ENCODE results near the gene RNF180.
"Not testable (repeated sequence)": the region's sequence is repeated elsewhere in the genome, so short reads cannot be mapped to it uniquely, and the experiment has no call there.

Gene RNF180

GRCh38 chr5:64181440-64181839 lies 15.8 kb downstream of the RNF180 start:
- no peak for DNase-seq

DNA sequence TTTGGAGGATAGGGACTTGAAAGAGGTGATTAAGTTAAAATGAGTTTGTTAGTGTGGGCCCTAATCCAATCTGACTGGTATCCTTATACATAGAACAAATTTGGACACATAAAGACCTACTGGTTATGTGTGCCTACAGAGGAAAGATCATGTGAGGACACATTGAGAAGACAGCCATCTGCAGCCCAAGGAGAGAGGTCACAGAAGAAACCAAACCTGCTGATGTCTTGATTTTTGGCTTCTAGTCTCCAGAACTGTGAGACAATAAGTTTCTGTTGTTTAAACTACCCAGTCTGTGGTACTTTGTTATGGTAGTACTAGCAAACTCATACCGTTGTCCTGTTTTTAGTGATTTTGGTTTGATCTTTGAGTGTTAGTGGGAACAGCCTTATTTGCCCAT lies 18.3 kb downstream of the RNF180 start:
- DNase-seq = no peak

DNA sequence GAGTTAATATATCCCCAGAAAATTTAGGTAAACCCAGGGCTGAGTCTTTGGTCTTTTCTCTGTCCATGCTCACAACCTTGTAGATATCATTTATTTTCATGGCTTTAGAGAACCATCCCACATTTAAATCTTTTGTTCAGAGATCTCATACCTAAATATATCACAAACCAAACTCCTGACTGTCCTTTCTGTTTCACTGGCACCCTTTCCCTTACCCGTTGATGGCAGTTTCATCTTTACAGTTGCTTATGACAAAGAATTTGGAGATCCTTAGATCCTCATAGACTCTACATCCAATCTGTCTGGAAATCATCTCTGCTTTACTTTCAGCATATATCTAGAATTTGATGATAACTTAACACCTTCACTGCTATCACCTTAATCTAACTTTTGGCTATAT lies 19.2 kb downstream of the RNF180 start:
- no peak for DNase-seq

GRCh38 chr5:64188776-64189175 lies 23.1 kb downstream of the RNF180 start:
- no peak for DNase-seq

DNA sequence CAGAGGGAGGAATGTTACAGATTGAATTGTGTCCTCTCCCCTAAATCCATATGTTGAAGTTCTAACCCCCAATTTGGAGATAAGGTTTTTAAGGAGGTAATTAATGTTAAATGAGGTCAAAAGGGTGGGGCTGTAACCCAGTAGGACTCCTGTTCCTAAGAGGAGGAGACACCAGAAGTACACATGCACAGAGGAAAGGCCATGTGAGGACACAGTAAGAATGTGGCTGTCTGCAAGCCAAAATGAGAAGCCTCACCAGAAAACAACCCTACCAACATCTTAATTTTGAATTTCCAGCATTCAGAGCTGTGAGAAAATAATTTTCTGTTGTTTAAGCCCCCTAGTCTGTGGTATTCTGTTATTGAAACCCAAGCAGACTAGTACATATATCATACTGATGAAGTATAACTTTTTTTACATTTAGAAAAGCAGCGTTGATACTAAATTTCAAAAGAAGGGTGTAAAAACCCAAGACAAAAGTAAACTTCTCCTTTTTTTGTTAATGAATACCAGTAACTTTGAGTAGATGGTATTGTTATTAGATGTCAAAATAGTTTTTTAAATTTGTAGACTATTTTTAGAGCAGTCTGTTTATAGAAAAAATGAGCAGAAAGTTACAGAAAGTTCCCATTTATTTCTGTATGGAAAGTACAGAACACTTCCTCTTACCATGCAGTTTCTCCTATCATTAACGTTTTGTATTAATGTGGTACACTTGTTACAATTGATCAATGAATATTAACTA lies 25.1 kb downstream of the RNF180 start:
- DNase-seq = no peak

DNA sequence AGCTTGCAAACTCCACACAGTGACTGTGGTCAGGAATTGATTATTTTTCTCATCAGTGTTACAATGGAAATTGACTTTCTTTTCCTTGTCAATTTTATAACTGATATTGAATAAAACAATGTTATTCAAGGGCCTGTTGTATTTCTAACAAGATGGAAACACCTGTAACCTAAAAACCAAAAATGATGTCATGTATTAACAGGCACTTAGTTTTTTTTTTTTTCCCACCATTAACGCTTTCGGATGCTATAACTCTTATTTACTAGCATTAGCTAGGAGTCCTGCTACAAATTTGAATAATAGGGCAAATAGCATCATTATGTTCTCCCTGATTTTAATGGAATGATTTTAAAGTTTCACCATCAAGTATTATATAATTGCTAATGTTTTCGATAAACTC lies 30.3 kb downstream of the RNF180 start:
- DNase-seq = no peak

GRCh38 chr5:64199425-64199824 lies 33.8 kb downstream of the RNF180 start:
- DNase-seq = no peak

GRCh38 chr5:64201996-64202395 lies 36.4 kb downstream of the RNF180 start:
- no peak for DNase-seq

DNA sequence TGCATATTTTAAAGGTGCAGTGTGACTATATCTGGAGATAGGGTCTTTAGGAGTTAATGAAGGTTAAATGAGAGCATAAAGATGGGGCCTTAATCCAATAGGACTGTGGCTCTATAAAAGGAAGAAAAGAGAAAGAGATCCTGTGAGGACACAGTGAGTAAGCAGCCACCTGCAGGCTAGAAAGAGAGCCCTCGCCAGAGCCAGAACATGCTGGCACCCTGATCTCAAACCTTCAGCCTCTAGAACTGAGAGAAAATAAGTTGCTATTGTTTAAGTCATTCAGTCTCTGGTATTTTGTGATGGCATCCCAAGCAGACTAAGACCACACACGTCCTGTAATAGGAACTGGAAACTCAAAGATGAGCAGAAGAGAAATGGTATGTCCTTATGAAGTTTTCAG lies 41.0 kb downstream of the RNF180 start:
- no peak for DNase-seq

DNA sequence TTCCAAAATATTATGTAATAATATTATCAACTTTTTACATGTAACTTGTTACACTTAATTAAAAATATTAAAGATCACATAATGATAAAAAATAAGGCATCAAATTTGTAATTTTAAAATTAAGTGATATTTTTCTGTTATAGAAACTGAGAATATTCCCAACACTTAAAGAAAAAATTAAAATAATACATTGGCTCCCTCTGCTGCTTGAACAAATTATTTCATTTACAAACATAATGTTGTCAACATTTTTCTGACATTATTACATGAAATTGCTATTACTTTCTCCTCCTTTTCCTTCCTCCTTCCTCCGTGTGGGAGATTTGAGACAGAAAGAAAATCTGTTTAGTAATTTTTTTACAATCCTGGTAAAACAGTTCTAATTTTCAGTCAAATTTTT lies 42.3 kb downstream of the RNF180 start:
- no peak for DNase-seq

- no peak for DNase-seq
These were observed 43.7 kb downstream of the RNF180 start for GRCh38 chr5:64209353-64209752.

DNA sequence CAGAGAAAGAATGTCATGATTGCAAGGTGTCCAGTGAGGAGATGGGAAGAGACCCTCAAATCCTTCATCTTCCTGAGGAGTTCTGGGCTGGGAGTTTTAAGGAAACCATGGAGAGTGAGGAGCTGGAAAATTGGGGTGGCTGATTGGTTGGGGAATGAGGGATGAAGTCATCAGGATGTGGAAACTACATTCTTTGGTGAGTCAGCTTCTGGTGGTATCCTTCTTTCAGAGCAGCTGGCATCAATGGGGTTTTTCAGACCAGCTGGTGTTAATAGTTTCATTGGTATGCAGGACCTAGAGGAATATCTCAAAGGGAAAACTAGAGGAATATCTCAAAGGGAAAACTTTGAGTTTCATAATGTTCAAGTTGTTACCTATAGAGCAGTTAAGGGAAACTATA lies 45.2 kb downstream of the RNF180 start:
- DNase-seq = no peak

- DNase-seq = no peak
These were observed 47.4 kb downstream of the RNF180 start for GRCh38 chr5:64213011-64213410.

- DNase-seq = no peak
These were observed 47.9 kb downstream of the RNF180 start for GRCh38 chr5:64213531-64213930.

GRCh38 chr5:64214132-64214531 lies 48.5 kb downstream of the RNF180 start:
- DNase-seq = no peak

- DNase-seq = no peak
These were observed 56.3 kb downstream of the RNF180 start for GRCh38 chr5:64221911-64222310.

GRCh38 chr5:64225286-64225981 lies 59.8 kb downstream of the RNF180 start:
- not testable (repeated sequence) for DNase-seq

GRCh38 chr5:64227131-64227537 lies 61.5 kb downstream of the RNF180 start:
- DNase-seq = not testable (repeated sequence)

DNA sequence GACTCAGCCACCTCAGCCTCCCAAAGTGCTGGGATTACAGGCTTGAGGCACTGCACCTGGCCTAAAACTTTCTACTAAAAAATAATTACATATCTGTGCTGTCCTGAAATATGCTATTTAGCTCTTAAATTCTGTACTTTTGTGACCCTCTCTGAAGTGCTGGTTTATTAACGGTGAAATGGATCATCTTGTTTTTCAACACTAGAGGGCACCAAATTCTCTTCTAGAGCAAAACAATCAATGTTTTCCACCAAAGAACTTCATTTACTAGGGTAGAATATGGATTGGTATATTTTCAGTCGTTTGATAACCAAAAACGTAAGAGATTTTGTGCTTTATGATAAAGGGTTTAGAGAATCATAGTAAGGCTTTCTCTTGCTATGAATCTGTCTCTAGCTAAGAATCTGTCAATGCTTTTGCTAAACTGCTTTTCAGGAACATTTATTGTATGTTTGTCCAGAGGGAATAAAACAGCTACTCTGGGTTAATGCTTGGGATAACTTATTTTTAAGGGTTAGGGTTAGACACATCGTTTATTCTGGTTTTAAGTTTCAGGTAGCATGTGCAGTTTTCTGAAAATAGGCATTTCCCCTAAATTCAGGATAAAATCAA lies 63.6 kb downstream of the RNF180 start:
- DNase-seq = no peak

DNA sequence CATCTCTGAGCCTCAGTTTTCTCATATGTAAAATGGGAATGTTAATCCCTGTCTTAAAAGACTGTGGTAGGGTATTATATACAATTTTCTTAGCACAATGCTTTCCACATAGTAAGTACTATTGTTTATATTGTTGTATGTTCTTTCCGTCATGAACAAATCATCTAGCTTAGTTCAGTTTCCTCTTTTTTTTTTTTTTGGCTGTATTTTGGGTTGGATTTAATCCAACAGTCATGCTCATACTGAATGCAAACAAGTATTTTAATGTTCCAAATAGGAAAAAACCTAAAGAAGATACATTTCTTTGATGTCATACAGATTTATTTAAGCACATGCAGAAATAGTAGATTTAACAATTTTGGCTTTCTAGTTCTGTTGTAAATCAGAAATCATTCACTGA lies 95.1 kb downstream of the RNF180 start:
- no peak for DNase-seq

GRCh38 chr5:64269164-64269563 lies 103.5 kb downstream of the RNF180 start:
- no peak for DNase-seq

DNA sequence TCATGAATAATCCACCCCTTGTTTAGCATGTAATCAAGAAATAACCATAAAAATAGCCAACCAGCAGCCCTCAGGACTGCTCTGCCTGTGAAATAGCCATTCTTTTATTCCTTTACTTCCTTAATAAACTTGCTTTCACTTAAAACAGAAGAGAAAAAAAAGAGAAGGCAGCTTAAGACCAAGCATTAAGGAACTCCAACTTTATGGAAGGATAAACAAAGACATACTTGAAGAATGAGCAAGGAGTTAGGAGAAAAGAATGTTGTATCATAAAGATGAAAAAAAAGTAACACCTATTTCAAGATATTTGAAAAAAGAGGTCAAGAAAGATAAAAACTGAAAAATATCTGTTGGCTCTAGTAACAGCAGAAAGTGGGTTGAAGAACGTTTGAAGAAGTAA lies 107.6 kb downstream of the RNF180 start:
- DNase-seq = no peak

- no peak for DNase-seq
These were observed 119.8 kb downstream of the RNF180 start for GRCh38 chr5:64285188-64286130.
